ENCODE measurements around the gene G6PD.
A peak's percentile ranks its signal among the peaks of the same experiment; 100 is the strongest.
"Not testable (repeated sequence)": the region's sequence is repeated elsewhere in the genome, so short reads cannot be mapped to it uniquely, and the experiment has no call there.

G6PD gene

DNA sequence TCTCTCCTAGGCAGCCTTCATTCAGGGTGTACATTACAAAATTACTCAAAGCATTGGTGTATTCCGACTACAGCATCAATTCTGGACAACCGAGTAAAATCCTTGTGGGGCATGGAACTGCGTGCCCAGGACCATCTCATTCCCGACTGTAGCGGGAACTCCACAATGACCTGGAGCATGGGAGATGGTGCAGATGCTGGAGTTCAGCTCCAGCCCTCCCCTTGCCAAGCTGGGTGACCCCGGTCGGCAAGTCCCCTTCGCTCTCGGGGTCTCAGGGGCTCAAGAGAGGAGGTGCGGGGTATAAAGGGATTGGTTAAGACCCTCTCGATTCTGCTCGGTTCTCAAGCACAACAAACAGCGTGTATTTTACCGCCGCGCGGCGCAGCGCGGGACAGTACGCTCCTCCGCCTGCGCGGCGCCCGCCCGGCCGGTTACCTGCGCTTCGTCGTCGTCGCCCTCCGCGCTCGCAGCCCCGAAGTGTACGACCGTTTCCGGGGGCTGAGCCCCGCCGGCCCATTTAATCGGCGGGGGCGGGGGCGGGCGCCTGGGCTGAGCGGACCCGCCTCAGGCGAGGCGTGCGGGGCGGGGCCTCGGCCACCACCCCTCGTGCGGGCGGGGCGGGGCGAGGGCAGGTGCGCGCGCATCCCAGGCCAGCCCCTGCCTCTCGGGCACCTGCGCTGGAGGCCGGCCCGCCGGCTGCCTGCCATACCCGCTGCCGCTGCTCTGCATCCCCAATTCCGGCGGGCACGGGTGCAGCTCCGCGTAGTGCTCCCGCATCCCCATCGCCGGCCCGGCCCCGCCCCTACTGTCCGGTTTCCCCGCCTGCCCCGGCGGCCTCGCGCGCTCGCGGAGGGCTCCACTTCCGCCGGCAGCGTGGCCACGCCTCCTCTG is at the start of gene G6PD:
G6PD (minus strand) TSS at position 493 of the 891 bp plus-strand sequence. CDS start 691 bp downstream, outside the sequence.
- TF ChIP-seq, protein P1, sequence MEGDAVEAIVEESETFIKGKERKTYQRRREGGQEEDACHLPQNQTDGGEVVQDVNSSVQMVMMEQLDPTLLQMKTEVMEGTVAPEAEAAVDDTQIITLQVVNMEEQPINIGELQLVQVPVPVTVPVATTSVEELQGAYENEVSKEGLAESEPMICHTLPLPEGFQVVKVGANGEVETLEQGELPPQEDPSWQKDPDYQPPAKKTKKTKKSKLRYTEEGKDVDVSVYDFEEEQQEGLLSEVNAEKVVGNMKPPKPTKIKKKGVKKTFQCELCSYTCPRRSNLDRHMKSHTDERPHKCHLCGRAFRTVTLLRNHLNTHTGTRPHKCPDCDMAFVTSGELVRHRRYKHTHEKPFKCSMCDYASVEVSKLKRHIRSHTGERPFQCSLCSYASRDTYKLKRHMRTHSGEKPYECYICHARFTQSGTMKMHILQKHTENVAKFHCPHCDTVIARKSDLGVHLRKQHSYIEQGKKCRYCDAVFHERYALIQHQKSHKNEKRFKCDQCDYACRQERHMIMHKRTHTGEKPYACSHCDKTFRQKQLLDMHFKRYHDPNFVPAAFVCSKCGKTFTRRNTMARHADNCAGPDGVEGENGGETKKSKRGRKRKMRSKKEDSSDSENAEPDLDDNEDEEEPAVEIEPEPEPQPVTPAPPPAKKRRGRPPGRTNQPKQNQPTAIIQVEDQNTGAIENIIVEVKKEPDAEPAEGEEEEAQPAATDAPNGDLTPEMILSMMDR (IDR thresholded peaks at IDR 0.05), result no peak
- no peaks in the 10 kb centered on the region for H3K27me3 Mint-ChIP-seq (ENCODE audit: low read depth, poor library complexity)
- H3K36me3 Mint-ChIP-seq (ENCODE audit: low read depth), result peaks cover 8% of the 10 kb centered on the region
- peak; percentile 78 for DNase-seq
- peaks cover 39% of the 10 kb centered on the region for H3K4me1 Mint-ChIP-seq
- peak within 1 kb of the TSS; percentile 97 for H3K27ac Mint-ChIP-seq
- peak within 1 kb of the TSS; percentile 87 for H3K4me3 Mint-ChIP-seq
- peaks cover 55% of the 10 kb centered on the region for H3K9me3 Mint-ChIP-seq

DNA sequence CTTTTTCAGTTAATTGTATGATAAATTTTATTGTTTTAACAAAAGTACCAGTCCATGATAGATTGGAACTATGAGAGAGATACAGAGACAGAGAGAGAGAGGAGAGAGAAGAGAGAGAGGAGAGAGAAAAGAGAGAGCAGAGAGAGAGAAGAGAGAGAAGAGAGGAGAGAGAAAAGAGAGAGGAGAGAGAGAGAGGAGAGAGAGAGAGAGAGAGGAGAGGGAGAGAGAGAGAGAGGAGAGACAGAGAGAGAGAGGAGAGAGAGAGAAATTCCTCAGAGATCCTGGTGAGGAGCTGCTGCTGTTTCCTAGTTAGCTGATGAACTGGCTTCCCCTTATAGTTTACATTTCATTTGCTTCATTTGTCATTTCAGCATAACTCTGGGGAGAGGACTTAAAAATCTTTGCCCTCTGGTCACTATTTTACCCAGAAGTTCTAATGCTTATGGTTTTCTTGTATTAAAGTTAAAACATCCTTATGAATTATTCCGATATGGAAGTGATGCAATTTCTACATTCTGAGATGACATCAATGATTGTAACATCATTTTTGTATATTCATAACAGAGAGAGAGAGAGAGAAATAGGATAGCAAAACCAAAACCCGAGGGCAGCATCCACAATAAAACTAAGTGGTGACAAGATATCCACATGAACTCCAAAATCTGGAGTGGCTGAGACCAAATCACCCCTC is 49.1 kb upstream of the G6PD start:
- Mint-ChIP-seq H3K27me3 (ENCODE audit: low read depth, poor library complexity) (peaks cover 7% of the 10 kb centered on the region), H3K4me1 (no peaks in the 10 kb centered on the region), H3K4me3 (no peak overlapping the region), H3K9me3 (peaks cover 81% of the 10 kb centered on the region), H3K36me3 (ENCODE audit: low read depth) (no peaks in the 10 kb centered on the region), H3K27ac (no peak overlapping the region)
- no peak for DNase-seq
- TF ChIP-seq, protein P1 (IDR thresholded peaks at IDR 0.05), result no peak

DNA sequence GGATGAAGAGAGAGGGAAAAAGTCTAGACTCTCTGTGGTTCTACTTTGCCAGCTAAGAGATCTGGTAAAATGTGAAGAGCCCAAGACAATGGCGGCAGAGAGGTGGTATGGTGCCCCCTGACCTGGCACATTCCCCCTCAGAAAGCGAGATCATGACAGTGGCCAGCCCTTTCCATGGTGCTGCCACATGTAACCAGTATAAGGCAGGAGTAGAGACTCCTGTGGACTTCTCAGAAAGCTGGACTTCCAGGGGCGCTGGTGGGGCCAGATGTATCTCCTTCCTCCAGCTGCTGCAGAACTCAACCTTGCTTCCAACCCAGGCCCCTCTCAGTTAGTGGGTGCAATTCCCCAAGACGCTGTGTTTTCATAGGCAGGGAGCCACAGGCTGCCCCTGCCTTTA is 47.8 kb upstream of the G6PD start:
- TF ChIP-seq, protein P1 (IDR thresholded peaks at IDR 0.05), result no peak
- Mint-ChIP-seq H3K4me3 (no peak overlapping the region), H3K9me3 (peaks cover 69% of the 10 kb centered on the region), H3K27ac (no peak overlapping the region), H3K36me3 (ENCODE audit: low read depth) (no peaks in the 10 kb centered on the region), H3K27me3 (ENCODE audit: low read depth, poor library complexity) (peaks cover 7% of the 10 kb centered on the region), H3K4me1 (no peaks in the 10 kb centered on the region)
- DNase-seq, result no peak

DNA sequence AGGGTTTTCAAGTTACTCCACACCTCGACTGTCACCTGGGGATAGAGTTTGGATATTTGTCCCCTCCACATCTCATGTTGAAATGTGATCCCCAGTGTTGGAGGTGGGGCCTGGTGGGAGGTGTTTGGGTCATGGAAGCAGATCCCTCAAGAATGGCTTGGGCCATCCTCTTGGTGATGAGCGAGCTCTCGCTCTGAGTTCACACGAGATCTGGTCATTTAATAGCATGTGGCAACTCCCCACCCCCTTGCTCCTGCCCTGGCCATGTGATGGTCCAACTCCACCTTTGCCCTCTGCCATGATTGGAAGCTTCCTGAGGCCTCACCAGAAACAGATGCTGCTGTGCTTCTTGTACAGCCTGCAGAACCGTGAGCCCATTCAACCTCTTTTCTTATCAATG is 46.6 kb upstream of the G6PD start:
- peaks cover 7% of the 10 kb centered on the region for H3K27me3 Mint-ChIP-seq (ENCODE audit: low read depth, poor library complexity)
- H3K27ac Mint-ChIP-seq, result no peak overlapping the region
- H3K9me3 Mint-ChIP-seq, result peaks cover 61% of the 10 kb centered on the region
- no peaks in the 10 kb centered on the region for H3K36me3 Mint-ChIP-seq (ENCODE audit: low read depth)
- TF ChIP-seq, protein P1 (IDR thresholded peaks at IDR 0.05), result no peak
- no peak for DNase-seq
- no peak overlapping the region for H3K4me3 Mint-ChIP-seq
- H3K4me1 Mint-ChIP-seq, result no peaks in the 10 kb centered on the region

DNA sequence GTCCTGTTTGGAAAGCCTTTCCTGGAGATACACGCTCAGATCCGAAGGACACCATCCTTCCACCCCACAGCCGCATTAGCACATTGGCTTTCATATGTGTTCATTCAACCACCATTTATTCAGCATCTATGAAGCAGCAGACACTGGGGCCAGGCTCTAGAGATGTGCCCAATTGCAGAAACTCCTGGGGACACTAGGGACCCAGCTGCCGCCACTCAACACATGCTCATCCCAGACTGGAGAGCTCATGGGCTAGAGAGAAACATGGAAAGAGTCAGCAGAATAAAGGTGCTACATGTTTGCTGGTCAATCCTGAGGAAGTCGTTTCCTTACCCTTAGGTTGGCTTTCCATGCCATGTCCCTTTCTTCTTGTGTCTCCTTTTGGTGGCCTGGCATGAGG is 45.9 kb upstream of the G6PD start:
- TF ChIP-seq, protein P1 (IDR thresholded peaks at IDR 0.05), result no peak
- peaks cover 54% of the 10 kb centered on the region for H3K9me3 Mint-ChIP-seq
- H3K4me1 Mint-ChIP-seq, result no peaks in the 10 kb centered on the region
- H3K36me3 Mint-ChIP-seq (ENCODE audit: low read depth), result no peaks in the 10 kb centered on the region
- no peak for DNase-seq
- H3K27ac Mint-ChIP-seq, result no peak overlapping the region
- no peak overlapping the region for H3K4me3 Mint-ChIP-seq
- peaks cover 7% of the 10 kb centered on the region for H3K27me3 Mint-ChIP-seq (ENCODE audit: low read depth, poor library complexity)

DNA sequence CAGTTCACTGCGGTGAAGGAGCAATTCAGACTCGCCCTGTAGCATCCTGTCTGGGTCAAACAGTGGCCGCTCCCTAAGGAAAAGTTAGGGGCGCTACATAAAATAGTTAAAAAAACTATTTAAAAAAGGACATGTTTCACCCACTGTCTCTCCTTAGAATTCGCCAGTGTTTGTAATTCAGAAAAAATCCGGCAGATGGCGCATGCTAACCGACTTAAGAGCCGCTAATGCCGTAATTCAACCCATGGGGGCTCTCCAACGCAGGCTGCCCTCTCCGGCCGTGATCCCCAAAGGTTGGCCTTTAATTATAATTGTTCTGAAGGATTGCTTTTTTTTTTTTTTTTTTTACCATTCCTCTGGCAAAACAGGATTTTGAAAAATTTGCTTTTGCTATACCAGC is 43.8 kb upstream of the G6PD start:
- H3K4me3 Mint-ChIP-seq; H3K27me3 Mint-ChIP-seq (ENCODE audit: low read depth, poor library complexity); DNase-seq; H3K4me1 Mint-ChIP-seq; H3K36me3 Mint-ChIP-seq (ENCODE audit: low read depth); H3K27ac Mint-ChIP-seq: not testable (repeated sequence)
- H3K9me3 Mint-ChIP-seq, result peaks cover 40% of the 10 kb centered on the region

DNA sequence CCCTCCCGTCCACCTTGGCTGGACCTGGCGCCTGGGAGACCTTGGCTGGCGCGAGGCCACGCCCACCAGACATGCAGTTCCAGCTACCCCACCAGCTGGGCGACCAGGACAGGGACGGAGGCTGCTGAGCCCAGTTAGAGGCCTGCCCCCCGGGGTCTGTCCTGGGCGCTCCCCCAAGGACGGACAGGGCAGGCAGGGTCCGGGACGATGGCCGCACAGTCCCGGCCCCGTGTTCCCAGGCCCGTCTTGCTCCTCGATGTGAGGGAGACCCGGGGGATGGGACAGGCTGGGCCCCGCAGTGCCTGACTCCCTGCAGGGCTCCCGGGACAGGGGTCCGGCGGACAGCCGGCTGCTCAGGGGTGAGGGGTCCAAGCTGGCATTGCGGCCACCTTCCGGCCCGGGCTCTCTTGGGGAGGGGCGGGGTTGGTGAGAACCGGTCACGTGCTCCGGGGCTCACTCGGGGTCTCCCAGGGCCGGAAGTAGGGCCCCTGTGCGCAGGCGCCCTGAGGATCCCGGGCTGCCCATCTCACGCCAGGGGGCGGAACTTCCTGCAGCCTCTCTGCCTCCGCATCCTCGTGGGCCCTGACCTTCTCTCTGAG is 38.0 kb upstream of the G6PD start, which contains the start of gene CTAG1A:
CTAG1A (plus strand) TSS at position 549 of the 599 bp plus-strand sequence. CDS start 74 bp downstream, outside the sequence.
- not testable (repeated sequence) for H3K4me3 Mint-ChIP-seq; H3K27me3 Mint-ChIP-seq (ENCODE audit: low read depth, poor library complexity); H3K9me3 Mint-ChIP-seq; H3K27ac Mint-ChIP-seq; DNase-seq; H3K36me3 Mint-ChIP-seq (ENCODE audit: low read depth); H3K4me1 Mint-ChIP-seq

DNA sequence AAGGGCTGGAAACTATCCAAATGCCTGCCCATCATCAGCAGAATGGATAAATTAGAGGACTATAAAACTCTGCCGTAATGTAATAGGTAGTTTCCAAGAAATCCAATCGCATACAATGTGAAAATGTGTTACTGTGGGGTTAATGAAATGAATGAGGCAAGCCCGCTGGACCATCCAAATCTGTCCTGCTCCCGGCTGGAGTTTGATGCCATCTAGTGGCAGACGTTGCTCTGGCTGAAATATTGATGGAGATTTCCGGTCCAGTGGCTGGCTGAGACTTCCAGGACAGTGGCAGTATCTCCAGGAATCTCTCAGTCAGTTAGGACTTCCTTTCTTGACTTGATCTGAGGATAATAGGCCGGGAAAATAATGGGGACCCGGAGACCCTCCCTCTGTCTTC is 36.3 kb upstream of the G6PD start:
- not testable (repeated sequence) for H3K4me3 Mint-ChIP-seq; DNase-seq; H3K27ac Mint-ChIP-seq; H3K4me1 Mint-ChIP-seq; H3K36me3 Mint-ChIP-seq (ENCODE audit: low read depth); H3K9me3 Mint-ChIP-seq; H3K27me3 Mint-ChIP-seq (ENCODE audit: low read depth, poor library complexity)

DNA sequence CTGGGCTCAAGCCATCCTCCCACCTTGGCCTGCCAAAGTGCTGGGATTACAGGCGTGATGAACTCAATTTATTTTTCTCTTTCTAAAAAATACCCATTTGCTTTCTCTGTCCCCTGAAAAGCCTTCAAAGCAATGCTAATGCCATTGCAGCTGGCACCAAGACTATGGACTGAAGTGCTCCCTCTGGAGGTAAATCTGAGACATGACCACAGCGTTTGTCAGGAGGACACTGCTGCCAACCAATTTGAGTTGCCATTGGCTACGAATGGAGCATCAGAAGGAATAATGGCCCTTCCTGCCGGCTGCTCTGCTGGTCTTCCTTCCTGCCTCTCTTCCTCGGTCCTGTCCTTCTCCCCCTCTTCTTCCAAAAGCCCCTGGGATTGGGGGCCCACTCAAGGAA is 28.4 kb upstream of the G6PD start:
- H3K4me3 Mint-ChIP-seq; H3K9me3 Mint-ChIP-seq; H3K27ac Mint-ChIP-seq; H3K27me3 Mint-ChIP-seq (ENCODE audit: low read depth, poor library complexity); DNase-seq; H3K4me1 Mint-ChIP-seq; H3K36me3 Mint-ChIP-seq (ENCODE audit: low read depth): not testable (repeated sequence)
